NCI-H2196 treated with DMSO at 0.1 percent for 48 hours (cell line): ENCODE measurements around the gene SMC1B.
"Not testable (repeated sequence)": the region's sequence is repeated elsewhere in the genome, so short reads cannot be mapped to it uniquely, and the experiment has no call there.

Source experiments
- DNase-seq: peaks from one replicate; lab custom pipeline; 2025; ENCODE audit not compliant: unreplicated experiment; lab: John Stamatoyannopoulos, UW

SMC1B gene

GRCh38 chr22:45305456-45306075 lies 107.8 kb downstream of the SMC1B start:
- DNase-seq: no peak

- no peak for DNase-seq
Measured at GRCh38 chr22:45304971-45305370, 108.4 kb downstream of the SMC1B start.

- DNase-seq: no peak
Measured at GRCh38 chr22:45303181-45303580, 110.2 kb downstream of the SMC1B start.

- no peak for DNase-seq
Measured at GRCh38 chr22:45302751-45303150, 110.6 kb downstream of the SMC1B start.

- no peak for DNase-seq
Measured at GRCh38 chr22:45298934-45299505, 114.4 kb downstream of the SMC1B start.

GRCh38 chr22:45296628-45297297 lies 116.6 kb downstream of the SMC1B start:
- DNase-seq: no peak

GRCh38 chr22:45295492-45295891 lies 117.9 kb downstream of the SMC1B start:
- no peak for DNase-seq

- not testable (repeated sequence) for DNase-seq
Measured at GRCh38 chr22:45295004-45295403, 118.4 kb downstream of the SMC1B start.
